ENCODE results near the gene PTPRM. TPM values are rescaled to one million over a fixed set of nuclear protein-coding genes. Genes with fewer than 3 reads are reported as not detected.

The PTPRM gene
- total RNA-seq, 1 experiment from 2014 or later = 6.2 TPM

DNA sequence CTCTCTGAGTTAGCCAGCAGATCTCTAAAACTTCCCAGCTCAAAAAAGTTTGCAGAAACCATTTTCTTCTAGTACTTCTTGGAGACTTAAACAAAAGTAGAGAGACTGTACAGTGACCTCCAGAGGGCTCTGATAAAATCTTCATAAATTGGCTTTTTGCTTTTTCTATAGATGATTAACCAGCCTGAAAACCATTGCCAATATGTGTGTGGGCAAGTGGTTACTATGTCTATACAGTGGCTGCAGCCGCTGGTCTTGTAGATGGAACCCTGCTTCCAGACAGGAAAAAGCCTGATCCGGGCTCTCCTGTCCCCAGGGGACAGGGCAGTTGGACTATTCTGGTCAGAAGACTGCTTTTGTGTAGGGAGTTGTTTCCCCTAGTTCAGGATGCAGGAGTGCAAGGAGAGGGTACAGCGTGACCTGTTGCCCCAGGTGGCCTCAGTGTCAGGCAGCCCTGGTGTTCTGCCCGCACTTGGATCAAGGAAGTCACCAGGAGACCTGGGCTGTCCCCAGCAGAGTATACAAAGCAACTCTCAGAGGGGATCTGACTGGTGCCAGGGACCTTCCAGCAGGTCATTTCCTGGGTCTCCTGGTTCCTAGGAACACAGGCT, 7.3 kb upstream of the PTPRM start:
- H4K8ac ChIP-seq (replicated peaks; ENCODE audit: insufficient read length, low read depth, low read length) = no peak overlapping the region
- no peak overlapping the region for H3K9ac ChIP-seq (ENCODE audit: extremely low read depth, insufficient read length, low read length)
- peaks cover 4% of the 10 kb centered on the region; the same call in 1 of the 2 replicates for H3K27me3 ChIP-seq (ENCODE audit: insufficient read depth, low read length)
- TF ChIP-seq, protein P1, sequence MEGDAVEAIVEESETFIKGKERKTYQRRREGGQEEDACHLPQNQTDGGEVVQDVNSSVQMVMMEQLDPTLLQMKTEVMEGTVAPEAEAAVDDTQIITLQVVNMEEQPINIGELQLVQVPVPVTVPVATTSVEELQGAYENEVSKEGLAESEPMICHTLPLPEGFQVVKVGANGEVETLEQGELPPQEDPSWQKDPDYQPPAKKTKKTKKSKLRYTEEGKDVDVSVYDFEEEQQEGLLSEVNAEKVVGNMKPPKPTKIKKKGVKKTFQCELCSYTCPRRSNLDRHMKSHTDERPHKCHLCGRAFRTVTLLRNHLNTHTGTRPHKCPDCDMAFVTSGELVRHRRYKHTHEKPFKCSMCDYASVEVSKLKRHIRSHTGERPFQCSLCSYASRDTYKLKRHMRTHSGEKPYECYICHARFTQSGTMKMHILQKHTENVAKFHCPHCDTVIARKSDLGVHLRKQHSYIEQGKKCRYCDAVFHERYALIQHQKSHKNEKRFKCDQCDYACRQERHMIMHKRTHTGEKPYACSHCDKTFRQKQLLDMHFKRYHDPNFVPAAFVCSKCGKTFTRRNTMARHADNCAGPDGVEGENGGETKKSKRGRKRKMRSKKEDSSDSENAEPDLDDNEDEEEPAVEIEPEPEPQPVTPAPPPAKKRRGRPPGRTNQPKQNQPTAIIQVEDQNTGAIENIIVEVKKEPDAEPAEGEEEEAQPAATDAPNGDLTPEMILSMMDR (conservative IDR thresholded peaks at IDR 0.05) = no peak
- H2BK5ac ChIP-seq (ENCODE audit: insufficient read length, low read length) = no peak overlapping the region
- no peak overlapping the region for H3K14ac ChIP-seq (ENCODE audit: insufficient read depth, low read length)
- Mint-ChIP-seq H3K27ac (no peak overlapping the region), H3K9me3 (no peaks in the 10 kb centered on the region), H3K27me3 (ENCODE audit: low read depth) (peaks cover 9% of the 10 kb centered on the region), H3K36me3 (ENCODE audit: insufficient read depth in 1 of 3, low read depth in 3 of 3) (no peaks in the 10 kb centered on the region), H3K4me3 (no peak overlapping the region), H3K4me1 (peaks cover 18% of the 10 kb centered on the region in 2 experiments)
- H2BK15ac ChIP-seq (ENCODE audit: low read depth, low read length) = no peak overlapping the region
- no peak overlapping the region for H2BK20ac ChIP-seq (ENCODE audit: low read depth, low read length, poor library complexity, severe bottlenecking)
- no peak for DNase-seq
- H3K23ac ChIP-seq (ENCODE audit: insufficient read length, low read depth, low read length) = no peak overlapping the region
- no peak overlapping the region for H4K5ac ChIP-seq (ENCODE audit: insufficient read length, low read depth, low read length)
- H3K56ac ChIP-seq (ENCODE audit: insufficient read length, low read depth, low read length) = no peak overlapping the region
- WGBS (ENCODE audit: extremely low coverage, insufficient read length, low lambda C conversion rate) = no CpG with 5 or more reads among the region's 4 CpGs
- H3K9me3 ChIP-seq (ENCODE audit: control insufficient read depth, low read depth, low read length) = no peaks in the 10 kb centered on the region
- H3K4me2 ChIP-seq (ENCODE audit: insufficient read depth, insufficient read length, low read length) = no peak overlapping the region
- H4K20me1 ChIP-seq (ENCODE audit: control insufficient read depth, insufficient read depth, insufficient read length) = no peaks in the 10 kb centered on the region
- no peaks in the 10 kb centered on the region for H3K79me1 ChIP-seq (ENCODE audit: insufficient read depth, low read depth, low read length, poor library complexity, severe bottlenecking)
- no peaks in the 10 kb centered on the region for H3K23me2 ChIP-seq (ENCODE audit: insufficient read length, low read depth, low read length, poor library complexity, severe bottlenecking)
- no peak overlapping the region for H3T11ph ChIP-seq (ENCODE audit: low read length)
- no peak overlapping the region for H3K18ac ChIP-seq (ENCODE audit: insufficient read length, low read depth, low read length)
- no peak overlapping the region for H2AFZ ChIP-seq (ENCODE audit: low read length)
- no peak overlapping the region for H3K4ac ChIP-seq (ENCODE audit: low read depth, low read length)
- no peak overlapping the region for H2AK5ac ChIP-seq (ENCODE audit: insufficient read length, low read length)
- H4K91ac ChIP-seq (ENCODE audit: insufficient read length, low read depth, low read length) = no peak overlapping the region
- no peaks in the 10 kb centered on the region for H3K79me2 ChIP-seq (ENCODE audit: insufficient read depth, low read length)
- no peak overlapping the region for H3K27ac ChIP-seq (ENCODE audit: insufficient read length, low read depth, low read length)
- no peak overlapping the region for H2BK120ac ChIP-seq (ENCODE audit: low read depth, low read length, poor library complexity, severe bottlenecking)
- H2BK12ac ChIP-seq (ENCODE audit: insufficient read length, low read depth, low read length) = no peak overlapping the region
- peaks cover 4% of the 10 kb centered on the region; the same call in 1 of the 2 replicates for H3K4me1 ChIP-seq (ENCODE audit: insufficient read depth, low read length)
